HG03280 (cell line): ENCODE data around the gene ECE1.

Experiments used
- ATAC-seq: cut with Tn5 transposase; IDR thresholded peaks from one replicate; pipeline ENCODE4 v1.9.1; 2021; ENCODE audit warnings: mild to moderate bottlenecking, moderate library complexity; ENCODE audit not compliant: unreplicated experiment

ECE1 gene

GRCh38 chr1:21308847-21309652, 18.8 kb upstream of the ECE1 start:
- no peak for ATAC-seq

GRCh38 chr1:21308330-21308729, 18.1 kb upstream of the ECE1 start:
- ATAC-seq = no peak

GRCh38 chr1:21307663-21308305, 17.5 kb upstream of the ECE1 start:
- no peak for ATAC-seq

GRCh38 chr1:21307210-21307609, 16.9 kb upstream of the ECE1 start:
- no peak for ATAC-seq

- no peak for ATAC-seq
Measured at GRCh38 chr1:21305900-21306189, 15.6 kb upstream of the ECE1 start.

- ATAC-seq = no peak
Measured at GRCh38 chr1:21305155-21305899, 15.1 kb upstream of the ECE1 start.

GRCh38 chr1:21304488-21304887, 14.2 kb upstream of the ECE1 start:
- ATAC-seq = no peak

GRCh38 chr1:21302747-21303715, 12.8 kb upstream of the ECE1 start:
- ATAC-seq = no peak

- no peak for ATAC-seq
Measured at GRCh38 chr1:21301794-21302440, 11.7 kb upstream of the ECE1 start.

GRCh38 chr1:21300774-21301173, 10.5 kb upstream of the ECE1 start:
- ATAC-seq = no peak

GRCh38 chr1:21299780-21300395, 9.6 kb upstream of the ECE1 start:
- ATAC-seq = no peak

GRCh38 chr1:21298981-21299391, 8.7 kb upstream of the ECE1 start:
- ATAC-seq = no peak

- ATAC-seq = no peak
Measured at GRCh38 chr1:21297975-21298374, 7.7 kb upstream of the ECE1 start.

- no peak for ATAC-seq
Measured at GRCh38 chr1:21296509-21297354, 6.5 kb upstream of the ECE1 start.

- ATAC-seq = no peak
Measured at GRCh38 chr1:21295545-21295944, 5.3 kb upstream of the ECE1 start.

GRCh38 chr1:21295002-21295401, 4.7 kb upstream of the ECE1 start:
- peak; percentile 6 for ATAC-seq

- peak; percentile 69 for ATAC-seq
Measured at GRCh38 chr1:21294266-21294989, 4.2 kb upstream of the ECE1 start.

- ATAC-seq = peak; percentile 27
Measured at GRCh38 chr1:21293537-21294265, 3.4 kb upstream of the ECE1 start.
